Osteocyte (in vitro differentiated cells): ENCODE results near the gene PSPH. TPM values are rescaled to one million over a fixed set of nuclear protein-coding genes. Genes with fewer than 3 reads are reported as not detected.
"Not testable (repeated sequence)": the region's sequence is repeated elsewhere in the genome, so short reads cannot be mapped to it uniquely, and the experiment has no call there.

Experiments
- DNase-seq: peaks from one replicate; pipeline ENCODE4 v3.0.0; 2021; ENCODE audit warnings: mixed read lengths; ENCODE audit not compliant: unreplicated experiment; ENCODE audit errors: extremely low spot score
- H3K27ac Mint-ChIP-seq: one replicate; pipeline ENCODE4 v1.8.0; 2021; ENCODE audit warnings: mild to moderate bottlenecking, mixed read lengths; ENCODE audit not compliant: unreplicated experiment
- H3K27me3 Mint-ChIP-seq: one replicate; pipeline ENCODE4 v1.8.0; 2021; ENCODE audit warnings: mixed read lengths; ENCODE audit not compliant: unreplicated experiment
- H3K36me3 Mint-ChIP-seq: one replicate; pipeline ENCODE4 v1.8.0; 2021; ENCODE audit warnings: mixed read lengths; ENCODE audit not compliant: unreplicated experiment
- H3K4me1 Mint-ChIP-seq: one replicate; pipeline ENCODE4 v1.8.0; 2021; ENCODE audit warnings: mixed read lengths; ENCODE audit not compliant: unreplicated experiment
- H3K4me3 Mint-ChIP-seq: one replicate; pipeline ENCODE4 v1.8.0; 2021; ENCODE audit warnings: mild to moderate bottlenecking, moderate library complexity, mixed read lengths; ENCODE audit not compliant: unreplicated experiment
- H3K9me3 Mint-ChIP-seq: one replicate; pipeline ENCODE4 v1.8.0; 2021; ENCODE audit warnings: mixed read lengths; ENCODE audit not compliant: unreplicated experiment
- total RNA-seq: library from RNA; stranded (reverse); gene quantifications from 2 replicates; pipeline ENCODE4 v1.2.1, GENCODE V29; 2021
- TF ChIP-seq, protein P1 (sequence below): fragments of 200-600 bp; sonication (generic); IDR thresholded peaks from 2 replicates; pipeline ENCODE4 v1.5.0; 2021; ENCODE audit warnings: antibody characterized with exemption, mild to moderate bottlenecking, moderate library complexity

Gene PSPH
- total RNA-seq, 1 donor from 2014 or later = 33.6 TPM

DNA sequence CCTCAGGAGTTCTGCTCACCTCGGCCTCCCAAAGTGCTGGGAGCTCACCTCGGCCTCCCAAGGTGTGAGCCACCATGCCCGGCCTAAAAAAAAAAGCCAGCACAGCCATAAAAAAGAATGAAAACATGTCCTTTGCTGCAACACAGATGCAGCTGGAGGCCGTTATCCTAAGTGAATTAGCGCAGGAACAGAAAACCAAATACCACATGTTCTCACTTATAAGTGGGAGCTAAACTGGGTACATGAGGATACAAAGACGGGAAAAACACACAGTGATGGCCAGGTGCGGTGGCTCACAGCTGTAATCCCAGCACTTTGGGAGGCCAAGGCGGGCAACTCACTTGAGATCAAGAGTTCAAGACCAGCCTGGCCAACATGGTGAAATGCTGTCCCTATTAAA is 20.9 kb downstream of the PSPH start:
- TF ChIP-seq, protein P1, sequence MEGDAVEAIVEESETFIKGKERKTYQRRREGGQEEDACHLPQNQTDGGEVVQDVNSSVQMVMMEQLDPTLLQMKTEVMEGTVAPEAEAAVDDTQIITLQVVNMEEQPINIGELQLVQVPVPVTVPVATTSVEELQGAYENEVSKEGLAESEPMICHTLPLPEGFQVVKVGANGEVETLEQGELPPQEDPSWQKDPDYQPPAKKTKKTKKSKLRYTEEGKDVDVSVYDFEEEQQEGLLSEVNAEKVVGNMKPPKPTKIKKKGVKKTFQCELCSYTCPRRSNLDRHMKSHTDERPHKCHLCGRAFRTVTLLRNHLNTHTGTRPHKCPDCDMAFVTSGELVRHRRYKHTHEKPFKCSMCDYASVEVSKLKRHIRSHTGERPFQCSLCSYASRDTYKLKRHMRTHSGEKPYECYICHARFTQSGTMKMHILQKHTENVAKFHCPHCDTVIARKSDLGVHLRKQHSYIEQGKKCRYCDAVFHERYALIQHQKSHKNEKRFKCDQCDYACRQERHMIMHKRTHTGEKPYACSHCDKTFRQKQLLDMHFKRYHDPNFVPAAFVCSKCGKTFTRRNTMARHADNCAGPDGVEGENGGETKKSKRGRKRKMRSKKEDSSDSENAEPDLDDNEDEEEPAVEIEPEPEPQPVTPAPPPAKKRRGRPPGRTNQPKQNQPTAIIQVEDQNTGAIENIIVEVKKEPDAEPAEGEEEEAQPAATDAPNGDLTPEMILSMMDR = no peak
- Mint-ChIP-seq H3K9me3 (no peaks in the 10 kb centered on the region), H3K27ac (no peak overlapping the region), H3K27me3 (no peaks in the 10 kb centered on the region), H3K4me3 (no peak overlapping the region), H3K4me1 (peaks cover 19% of the 10 kb centered on the region), H3K36me3 (peaks cover 12% of the 10 kb centered on the region)
- no peak for DNase-seq

DNA sequence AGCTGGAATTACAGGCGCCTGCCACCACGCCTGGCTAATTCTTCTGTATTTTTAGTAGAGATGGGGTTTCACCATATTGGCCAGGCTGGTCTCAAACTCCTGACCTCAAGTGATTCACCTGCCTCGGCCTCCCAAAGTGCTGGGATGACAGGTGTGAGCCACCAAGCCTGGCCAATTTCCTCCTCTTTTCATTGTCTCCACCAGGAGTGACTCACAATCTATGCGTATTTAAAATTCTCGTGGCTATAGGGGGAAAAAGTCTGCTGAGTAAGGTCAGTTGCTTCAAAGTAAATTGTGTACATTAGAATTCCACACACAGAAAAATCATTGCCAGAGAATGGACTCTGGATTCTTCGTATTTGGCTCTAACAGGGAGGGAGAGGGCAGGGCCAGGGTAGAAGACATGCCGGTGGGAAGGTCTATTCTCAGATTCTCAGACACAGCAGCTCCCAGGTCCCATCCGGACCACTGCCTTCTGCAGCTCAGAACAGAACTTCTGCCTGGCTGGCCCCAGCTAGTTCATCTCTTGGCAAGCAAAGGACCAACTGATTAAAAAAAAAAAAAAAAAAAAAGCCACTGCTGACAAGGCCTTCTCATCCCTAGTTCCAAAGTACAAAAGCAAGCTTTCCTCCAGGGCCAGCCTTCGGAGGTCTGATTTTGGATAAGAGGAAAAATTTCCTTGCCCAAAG is 22.2 kb downstream of the PSPH start:
- no peaks in the 10 kb centered on the region for H3K9me3 Mint-ChIP-seq
- H3K27me3 Mint-ChIP-seq = no peaks in the 10 kb centered on the region
- H3K27ac Mint-ChIP-seq = no peak overlapping the region
- peaks cover 19% of the 10 kb centered on the region for H3K4me1 Mint-ChIP-seq
- no peak overlapping the region for H3K4me3 Mint-ChIP-seq
- DNase-seq = no peak
- peaks cover 16% of the 10 kb centered on the region for H3K36me3 Mint-ChIP-seq
- TF ChIP-seq, protein P1 = no peak

DNA sequence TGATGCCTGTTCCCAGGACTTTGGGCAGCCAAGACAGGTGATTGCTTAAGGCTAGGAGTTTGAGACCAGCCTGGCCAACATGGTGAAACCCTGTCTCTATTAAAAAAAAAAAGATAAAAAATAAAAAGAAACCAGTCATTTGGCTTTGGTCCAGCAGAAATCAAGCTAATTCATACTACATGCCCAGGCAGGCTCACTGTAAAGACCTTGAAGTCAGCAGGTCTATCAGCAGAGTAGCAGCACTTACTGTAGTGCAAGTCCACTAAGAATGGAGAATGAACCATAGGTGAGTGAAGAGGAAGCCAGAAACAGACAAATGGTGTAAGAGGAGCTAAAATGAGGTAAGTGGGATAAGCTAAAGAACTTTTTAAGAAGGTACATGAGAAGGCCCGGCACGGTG is 24.7 kb downstream of the PSPH start:
- TF ChIP-seq, protein P1 = no peak
- no peaks in the 10 kb centered on the region for H3K27me3 Mint-ChIP-seq
- no peaks in the 10 kb centered on the region for H3K9me3 Mint-ChIP-seq
- peaks cover 2% of the 10 kb centered on the region for H3K4me1 Mint-ChIP-seq
- H3K27ac Mint-ChIP-seq = no peak overlapping the region
- no peak for DNase-seq
- peaks cover 16% of the 10 kb centered on the region for H3K36me3 Mint-ChIP-seq
- no peak overlapping the region for H3K4me3 Mint-ChIP-seq

DNA sequence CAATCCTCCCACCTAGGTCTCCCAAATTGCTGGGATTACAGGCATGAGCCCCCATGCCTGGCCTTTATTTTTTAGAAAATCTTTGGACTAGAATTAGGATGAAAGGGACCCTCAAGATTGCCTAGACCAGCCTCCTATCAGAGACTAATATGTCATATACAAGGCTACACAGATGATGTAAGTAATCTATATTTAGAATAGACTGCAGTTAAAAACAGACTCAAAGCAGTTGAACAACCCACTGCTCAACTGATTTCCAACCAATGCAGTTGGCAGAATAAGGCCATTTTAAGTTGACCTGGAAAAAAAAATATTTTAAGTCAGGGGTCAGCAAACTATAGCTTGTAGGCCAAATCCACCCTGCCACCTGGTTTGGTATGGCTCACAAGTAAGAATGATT is 27.7 kb downstream of the PSPH start:
- Mint-ChIP-seq H3K4me1 (no peaks in the 10 kb centered on the region), H3K36me3 (peaks cover 14% of the 10 kb centered on the region), H3K9me3 (no peaks in the 10 kb centered on the region), H3K27me3 (no peaks in the 10 kb centered on the region), H3K27ac (no peak overlapping the region), H3K4me3 (no peak overlapping the region)
- DNase-seq = no peak
- TF ChIP-seq, protein P1 = no peak

DNA sequence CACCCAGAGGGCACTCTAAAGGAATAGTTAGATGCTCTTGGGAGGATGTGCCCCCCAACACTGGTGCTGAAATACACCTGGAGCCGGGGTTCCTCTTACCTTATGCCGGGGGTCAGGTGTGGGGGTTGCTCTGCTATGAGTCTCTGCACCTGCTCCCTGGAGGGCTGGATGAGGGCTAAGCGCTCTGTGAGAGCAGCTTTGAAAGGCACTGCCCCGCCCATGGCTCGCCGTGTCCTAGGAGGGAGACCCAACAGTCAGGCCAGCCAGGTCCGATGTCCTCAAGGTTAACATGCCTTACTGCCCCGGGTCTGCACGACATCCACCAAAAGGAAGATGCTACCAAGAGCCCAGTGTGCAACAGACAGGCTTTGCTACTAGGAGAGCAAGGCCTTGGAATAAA is 31.7 kb downstream of the PSPH start:
- no peak overlapping the region for H3K27ac Mint-ChIP-seq
- no peak for DNase-seq
- no peaks in the 10 kb centered on the region for H3K9me3 Mint-ChIP-seq
- no peaks in the 10 kb centered on the region for H3K27me3 Mint-ChIP-seq
- no peak overlapping the region for H3K4me3 Mint-ChIP-seq
- TF ChIP-seq, protein P1 = no peak
- H3K4me1 Mint-ChIP-seq = no peaks in the 10 kb centered on the region
- peaks cover 14% of the 10 kb centered on the region for H3K36me3 Mint-ChIP-seq

DNA sequence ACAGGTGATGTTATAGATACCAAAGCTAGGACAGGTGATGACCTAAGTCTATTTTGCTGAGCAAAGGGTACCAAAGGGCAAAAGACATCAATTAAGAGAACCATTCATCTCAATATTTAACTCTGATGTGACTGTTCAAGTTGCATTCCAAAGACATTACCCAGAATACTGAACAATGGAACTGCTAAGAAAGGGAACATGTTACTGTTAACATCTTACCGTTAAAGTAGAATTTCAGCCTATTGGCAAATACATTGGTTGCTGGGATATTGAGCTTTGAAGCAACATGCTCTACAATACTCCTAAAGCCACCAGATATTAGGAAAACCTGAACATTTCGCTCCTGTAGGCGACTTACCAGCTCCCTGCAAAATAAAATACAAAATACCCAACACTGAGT is 34.2 kb downstream of the PSPH start:
- DNase-seq, H3K4me3 Mint-ChIP-seq, H3K9me3 Mint-ChIP-seq, H3K4me1 Mint-ChIP-seq, H3K27me3 Mint-ChIP-seq, H3K27ac Mint-ChIP-seq: not testable (repeated sequence)
- peaks cover 22% of the 10 kb centered on the region for H3K36me3 Mint-ChIP-seq
